ENCODE measurements around the gene IDH3G.

IDH3G gene

GRCh38 chrX:153740631-153741222 is 53.4 kb downstream of the IDH3G start:
- no peak for ATAC-seq (replicated peaks)
- Mint-ChIP-seq H3K27me3 (peaks cover 4 to 9% of the 10 kb centered on the region in 2 donors), H3K27ac (peak overlapping the region in 1 of 2 donors; percentile 62), H3K4me1 (ENCODE audit: low read depth in 2 of 2) (peaks cover under 1 to 11% of the 10 kb centered on the region in 2 donors), H3K36me3 (ENCODE audit: insufficient read depth) (peaks cover 6% of the 10 kb centered on the region), H3K4me3 (peak overlapping the region in 1 of 2 donors; percentile 76), H3K9me3 (no peaks in the 10 kb centered on the region)
- DNase-seq, result no peak

DNA sequence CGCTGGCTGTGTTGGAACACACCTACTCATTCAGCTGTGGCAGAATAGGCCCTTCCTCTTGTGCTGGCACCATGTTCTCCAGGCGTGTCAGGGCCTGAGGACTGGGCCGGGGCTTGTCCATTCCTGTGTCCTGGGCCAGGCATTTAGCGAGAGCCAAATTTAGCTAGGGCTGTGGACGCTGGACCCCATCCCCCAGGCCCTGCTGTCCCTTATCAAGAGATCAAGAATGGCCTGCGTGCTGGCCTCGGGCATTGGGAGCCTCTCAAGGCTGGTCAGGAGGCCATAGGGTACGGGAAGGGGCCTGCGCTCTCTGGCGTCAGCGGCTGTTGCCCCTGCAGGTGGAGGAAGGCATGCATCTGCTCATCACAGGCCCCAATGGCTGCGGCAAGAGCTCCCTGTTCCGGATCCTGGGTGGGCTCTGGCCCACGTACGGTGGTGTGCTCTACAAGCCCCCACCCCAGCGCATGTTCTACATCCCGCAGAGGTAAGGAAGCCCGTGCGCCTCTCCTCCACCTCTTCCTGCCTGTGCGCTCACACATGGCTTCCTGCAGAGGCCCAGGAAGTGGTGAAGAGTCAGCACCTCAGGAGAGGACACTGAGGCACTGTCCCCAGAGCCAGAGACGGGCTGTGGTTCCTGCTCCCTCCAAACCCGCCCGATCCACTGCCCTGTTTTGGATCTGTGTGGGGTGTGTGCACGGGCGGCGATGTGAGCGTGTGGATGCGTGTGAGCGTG is 54.3 kb downstream of the IDH3G start:
- H3K27ac Mint-ChIP-seq, result peak overlapping the region in 1 of 2 donors; percentile 20

GRCh38 chrX:153738056-153738605 is 56.0 kb downstream of the IDH3G start:
- H3K27me3 Mint-ChIP-seq, result no peaks in the 10 kb centered on the region
- no peak overlapping the region for H3K4me3 Mint-ChIP-seq
- no peaks in the 10 kb centered on the region for H3K9me3 Mint-ChIP-seq
- H3K27ac Mint-ChIP-seq, result no peak overlapping the region
- no peak for DNase-seq
- peaks cover 6 to 22% of the 10 kb centered on the region in 2 donors for H3K4me1 Mint-ChIP-seq (ENCODE audit: low read depth in 2 of 2)
- ATAC-seq (replicated peaks), result no peak
- H3K36me3 Mint-ChIP-seq (ENCODE audit: insufficient read depth), result peaks cover 10% of the 10 kb centered on the region

More for the DNA sequence above, 54.3 kb downstream of the IDH3G start:
- no peaks in the 10 kb centered on the region for H3K9me3 Mint-ChIP-seq
- peaks cover 6 to 19% of the 10 kb centered on the region in 2 donors for H3K4me1 Mint-ChIP-seq (ENCODE audit: low read depth in 2 of 2)
- peak; percentile 66 for ATAC-seq (replicated peaks)
- H3K36me3 Mint-ChIP-seq (ENCODE audit: insufficient read depth), result peaks cover 6% of the 10 kb centered on the region
- H3K27me3 Mint-ChIP-seq, result peaks cover 4 to 6% of the 10 kb centered on the region in 2 donors
- no peak for DNase-seq
- peak overlapping the region; percentile 37 to 76 for H3K4me3 Mint-ChIP-seq

- no peak for ATAC-seq (replicated peaks)
- Mint-ChIP-seq H3K27ac (peak overlapping the region in 1 of 2 donors; percentile 46), H3K27me3 (no peaks in the 10 kb centered on the region), H3K4me1 (ENCODE audit: low read depth in 2 of 2) (peaks cover 6 to 22% of the 10 kb centered on the region in 2 donors), H3K36me3 (ENCODE audit: insufficient read depth) (peaks cover 10% of the 10 kb centered on the region), H3K4me3 (no peak overlapping the region), H3K9me3 (no peaks in the 10 kb centered on the region)
- no peak for DNase-seq
Observed at GRCh38 chrX:153736871-153737441, 57.2 kb downstream of the IDH3G start.

GRCh38 chrX:153736071-153736820 is 57.9 kb downstream of the IDH3G start:
- H3K9me3 Mint-ChIP-seq, result no peaks in the 10 kb centered on the region
- peaks cover 9% of the 10 kb centered on the region for H3K36me3 Mint-ChIP-seq (ENCODE audit: insufficient read depth)
- no peak for ATAC-seq (replicated peaks)
- no peak for DNase-seq
- H3K4me1 Mint-ChIP-seq (ENCODE audit: low read depth in 2 of 2), result peaks cover 13 to 28% of the 10 kb centered on the region in 2 donors
- H3K27ac Mint-ChIP-seq, result peak overlapping the region in 1 of 2 donors; percentile 46
- H3K27me3 Mint-ChIP-seq, result no peaks in the 10 kb centered on the region
- no peak overlapping the region for H3K4me3 Mint-ChIP-seq

All from effector memory CD8-positive, alpha-beta T cell (primary cell).